ENCODE results near the gene MRPL12. TPM values are rescaled to one million over a fixed set of nuclear protein-coding genes. Genes with fewer than 3 reads are reported as not detected.

MRPL12 gene
- total and polyA plus RNA-seq, 9 of the 15 experiments (the other 6 are each of a cell fraction or from before 2014, with no cell fraction given) = 0.94 to 338 (median 100) TPM

GRCh38 chr17:81712468-81713003, 9.4 kb downstream of the MRPL12 start (continued):
- TF ChIP-seq JUND (IDR thresholded peaks at IDR 0.05; ENCODE audit: borderline replicate concordance, low read depth, low read length) (no peak), JUND (tag; IDR thresholded peaks at IDR 0.05; ENCODE audit: borderline replicate concordance, low read depth, low read length) (no peak), ATF2 (CRISPR knock-in tag; IDR thresholded peaks at IDR 0.05) (no peak), RCOR1 (IDR thresholded peaks at IDR 0.05; ENCODE audit: borderline replicate concordance in 1 of 2, low read depth in 2 of 2, low read length in 2 of 2) (peak in 1 of 2 experiments; percentile 4; a peak in 1 of 4 replicates), ZFP36 (IDR thresholded peaks at IDR 0.05; ENCODE audit: low read depth, low read length, partially characterized antibody) (peak; percentile 83), RBM14 (IDR thresholded peaks at IDR 0.05; ENCODE audit: borderline replicate concordance, insufficient read depth, low read depth, low read length) (no peak), TCF3 (CRISPR knock-in tag; IDR thresholded peaks at IDR 0.05) (no peak), MYBL2 (IDR thresholded peaks at IDR 0.05; ENCODE audit: low read depth) (no peak), MYBL2 (CRISPR knock-in tag; IDR thresholded peaks at IDR 0.05; ENCODE audit: borderline replicate concordance) (no peak), RBM34 (IDR thresholded peaks at IDR 0.05; ENCODE audit: borderline replicate concordance, insufficient read depth, low read length) (no peak), NCOA1 (IDR thresholded peaks at IDR 0.05; ENCODE audit: low read depth) (no peak), MITF (IDR thresholded peaks at IDR 0.05) (no peak), SIN3A (IDR thresholded peaks at IDR 0.05; ENCODE audit: borderline replicate concordance in 2 of 2, control insufficient read depth in 1 of 2, low read depth in 2 of 2, low read length in 2 of 2) (peak in 1 of 2 experiments; percentile 9; a peak in 1 of 4 replicates), GATAD2A (IDR thresholded peaks at IDR 0.05) (0 out of 2 replicates have a peak, but pooled peaks have one; percentile 12), ARID3B (CRISPR knock-in tag; IDR thresholded peaks at IDR 0.05; ENCODE audit: borderline replicate concordance) (no peak), HNRNPUL1 (IDR thresholded peaks at IDR 0.05; ENCODE audit: low read length) (peak; percentile 82; the same call in 1 of the 2 replicates), BHLHE40 (IDR thresholded peaks at IDR 0.05; ENCODE audit: low read length) (no peak), ZNF696 (CRISPR knock-in tag; conservative IDR thresholded peaks at IDR 0.05) (no peak), CTCF (IDR thresholded peaks at IDR 0.05 in 2 of 3, conservative IDR thresholded peaks at IDR 0.05 in 1 of 3; ENCODE audit: insufficient read depth in 2 of 3, low read depth in 1 of 3, low read length in 3 of 3) (peak; percentile 52 to 71 (median 63)), BMI1 (IDR thresholded peaks at IDR 0.05; ENCODE audit: low read length) (no peak), PTRF (tag; IDR thresholded peaks at IDR 0.05) (no peak), MAZ (CRISPR knock-in tag; conservative IDR thresholded peaks at IDR 0.05 in 1 of 2, IDR thresholded peaks at IDR 0.05 in 1 of 2) (0 out of 4 replicates have a peak, but pooled peaks have one; percentile 6 to 51), KHSRP (IDR thresholded peaks at IDR 0.05) (no peak)
